ENCODE results near the gene LPXN.

Gene LPXN

GRCh38 chr11:58490827-58491226 is 84.8 kb downstream of the LPXN start:
- WGBS (ENCODE audit: insufficient coverage), result no CpG with 5 or more reads among the region's 2 CpGs
- no peaks in the 10 kb centered on the region for H3K36me3 ChIP-seq (ENCODE audit: control insufficient read depth in 4 of 4, insufficient read depth in 4 of 4, low read length in 3 of 4)
- POLR2A ChIA-PET, result no interaction called here
- no peaks in the 10 kb centered on the region for H3K9me3 ChIP-seq (ENCODE audit: control extremely low read depth in 1 of 5, control insufficient read depth in 4 of 5, insufficient read depth in 2 of 5, low read depth in 1 of 5, low read length in 4 of 5)
- no peaks in the 10 kb centered on the region for H3K27me3 ChIP-seq (replicated peaks in 2 of 5; ENCODE audit: control insufficient read depth in 4 of 5, insufficient read depth in 5 of 5, low read length in 4 of 5)
- H3K4me3 ChIP-seq (ENCODE audit: control insufficient read depth in 1 of 7, extremely low read depth in 1 of 7, insufficient read depth in 4 of 7, low read depth in 2 of 7, low read length in 6 of 7), result no peak overlapping the region
- no peaks in the 10 kb centered on the region for H3K4me1 ChIP-seq (ENCODE audit: control extremely low read depth in 1 of 4, control insufficient read depth in 4 of 4, insufficient read depth in 4 of 4, low read length in 3 of 4)
- no peak overlapping the region for H3K27ac ChIP-seq (ENCODE audit: insufficient read depth in 1 of 2, low read depth in 1 of 2, low read length in 2 of 2, poor library complexity in 1 of 2, severe bottlenecking in 2 of 2)
- CTCF ChIA-PET, result no interaction called here
- DNase-seq, result no peak

GRCh38 chr11:58487170-58487569 is 88.5 kb downstream of the LPXN start:
- no peaks in the 10 kb centered on the region for H3K9me3 ChIP-seq (ENCODE audit: control extremely low read depth in 1 of 5, control insufficient read depth in 4 of 5, insufficient read depth in 2 of 5, low read depth in 1 of 5, low read length in 4 of 5)
- CTCF ChIA-PET, result interaction anchor here (0.6 kb wide), 1 partner anchor 86 kb away, joined by 3 read pairs; no protein-coding TSS in a partner anchor
- DNase-seq, result no peak
- H3K27ac ChIP-seq (ENCODE audit: insufficient read depth in 1 of 2, low read depth in 1 of 2, low read length in 2 of 2, poor library complexity in 1 of 2, severe bottlenecking in 2 of 2), result no peak overlapping the region
- H3K4me3 ChIP-seq (ENCODE audit: control insufficient read depth in 1 of 7, extremely low read depth in 1 of 7, insufficient read depth in 4 of 7, low read depth in 2 of 7, low read length in 6 of 7), result no peak overlapping the region
- no peaks in the 10 kb centered on the region for H3K36me3 ChIP-seq (ENCODE audit: control insufficient read depth in 4 of 4, insufficient read depth in 4 of 4, low read length in 3 of 4)
- no peaks in the 10 kb centered on the region for H3K27me3 ChIP-seq (replicated peaks in 2 of 5; ENCODE audit: control insufficient read depth in 4 of 5, insufficient read depth in 5 of 5, low read length in 4 of 5)
- H3K4me1 ChIP-seq (ENCODE audit: control extremely low read depth in 1 of 4, control insufficient read depth in 4 of 4, insufficient read depth in 4 of 4, low read length in 3 of 4), result no peaks in the 10 kb centered on the region
- POLR2A ChIA-PET, result no interaction called here

- POLR2A ChIA-PET, result no interaction called here
- H3K27ac ChIP-seq (ENCODE audit: insufficient read depth in 1 of 2, low read depth in 1 of 2, low read length in 2 of 2, poor library complexity in 1 of 2, severe bottlenecking in 2 of 2), result no peak overlapping the region
- H3K9me3 ChIP-seq (ENCODE audit: control extremely low read depth in 1 of 5, control insufficient read depth in 4 of 5, insufficient read depth in 2 of 5, low read depth in 1 of 5, low read length in 4 of 5), result no peaks in the 10 kb centered on the region
- H3K4me3 ChIP-seq (ENCODE audit: control insufficient read depth in 1 of 7, extremely low read depth in 1 of 7, insufficient read depth in 4 of 7, low read depth in 2 of 7, low read length in 6 of 7), result no peak overlapping the region
- 100% methylated on average over 1 of the region's 1 CpG for WGBS (ENCODE audit: insufficient coverage)
- DNase-seq, result no peak
- CTCF ChIA-PET, result no interaction called here
- no peaks in the 10 kb centered on the region for H3K4me1 ChIP-seq (ENCODE audit: control extremely low read depth in 1 of 4, control insufficient read depth in 4 of 4, insufficient read depth in 4 of 4, low read length in 3 of 4)
- H3K36me3 ChIP-seq (ENCODE audit: control insufficient read depth in 4 of 4, insufficient read depth in 4 of 4, low read length in 3 of 4), result no peaks in the 10 kb centered on the region
- H3K27me3 ChIP-seq (replicated peaks in 2 of 5; ENCODE audit: control insufficient read depth in 4 of 5, insufficient read depth in 5 of 5, low read length in 4 of 5), result no peaks in the 10 kb centered on the region
These were observed 89.7 kb downstream of the LPXN start for GRCh38 chr11:58485961-58486360.

All from common myeloid progenitor, CD34-positive (primary cell).